Thyroid gland (tissue), 4 donors: ENCODE results near the gene ERP44.
"Not testable (repeated sequence)": the region's sequence is repeated elsewhere in the genome, so short reads cannot be mapped to it uniquely, and the experiment has no call there.

ENCODE experiments used
- CTCF ChIP-seq, 6 experiments: fragments of 200-600 bp in 3 of 6; fragments of 450-650 bp in 3 of 6; sonication (generic) in 3 of 6; IDR thresholded peaks; one replicate each; pipeline ENCODE4 v1.5.1; 2016 to 2019; ENCODE audit warnings: antibody characterized with exemption in 6 of 6, mild to moderate bottlenecking in 2 of 6, inconsistent platforms in 1 of 6, moderate library complexity in 1 of 6
- POLR2A ChIP-seq, 2 donors: fragments of 450-650 bp; IDR thresholded peaks; one replicate each; pipeline ENCODE4 v1.6.1; 2017; ENCODE audit warnings: antibody characterized with exemption in 2 of 2, mild to moderate bottlenecking in 2 of 2, moderate library complexity in 1 of 2

GRCh38 chr9:100062683-100063082 is 36.1 kb downstream of the ERP44 start:
- TF ChIP-seq CTCF, POLR2A (IDR thresholded peaks at IDR 0.05): not testable (repeated sequence)
